HepG2 (cell line): ENCODE data around the gene STK39. TPM values are rescaled to one million over a fixed set of nuclear protein-coding genes. Genes with fewer than 3 reads are reported as not detected.

Source experiments
- ADNP ChIP-seq: sonication (generic); formaldehyde crosslinking; IDR thresholded peaks from 2 replicates; pipeline ENCODE4 v1.4.0; 2020; ENCODE audit warnings: missing genetic modification reagents
- BRD4 ChIP-seq: sonication (generic); formaldehyde crosslinking; IDR thresholded peaks from 2 replicates; pipeline ENCODE4 v1.4.0; 2020; ENCODE audit warnings: missing genetic modification reagents
- NFE2 ChIP-seq: sonication (generic); formaldehyde crosslinking; IDR thresholded peaks from 2 replicates; pipeline ENCODE4 v1.4.0; 2020; ENCODE audit warnings: missing genetic modification reagents
- NR2F6 ChIP-seq, 2 experiments: IDR thresholded peaks; 2 replicates each; pipeline ENCODE4 v1.6.1; 2016; ENCODE audit warnings: antibody characterized with exemption in 1 of 2, mild to moderate bottlenecking in 1 of 2
- RAD51 ChIP-seq: fragments of 450-650 bp; IDR thresholded peaks from 2 replicates; pipeline ENCODE4 v1.6.1; 2016; ENCODE audit warnings: borderline replicate concordance
- TEAD3 ChIP-seq: optimal IDR thresholded peaks from 2 replicates; pipeline ENCODE3; 2016; ENCODE audit warnings: borderline replicate concordance
- THAP11 ChIP-seq: IDR thresholded peaks from 2 replicates; pipeline ENCODE4 v1.6.1; 2016; ENCODE audit warnings: missing biosample characterization, missing genetic modification reagents
- ZNF335 ChIP-seq: sonication (generic); formaldehyde crosslinking; IDR thresholded peaks from 2 replicates; pipeline ENCODE4 v1.4.0; 2020; ENCODE audit warnings: missing genetic modification reagents
- polyA plus RNA-seq, 8 experiments: library from polyadenylated mRNA; depleted of rRNA in 3 of 8; stranded (reverse) in 7 of 8; unstranded in 1 of 8; fragments of >200 nt; fragmentation: Illumina TruSeq in 4 of 8; extraction: Trizol in 4 of 8; gene quantifications; 2 replicates each; pipeline versions ENCODE4 v1.2.1 to v1.2.3, GENCODE V29; 2011 to 2016; ENCODE audit warnings: low read depth in 4 of 8, missing spikeins in 1 of 8, mixed read lengths in 1 of 8; ENCODE audit not compliant: insufficient read depth in 1 of 8
- total RNA-seq, 5 experiments: library from RNA; depleted of rRNA; stranded (reverse); fragments of >200 nt; fragmentation: Illumina TruSeq; extraction: Trizol; gene quantifications; 2 replicates each; pipeline ENCODE4 v1.2.3, GENCODE V29; 2016; ENCODE audit warnings: low read depth in 1 of 5
- TF ChIP-seq, protein P1 (sequence below), 2 experiments: fragments of 450-650 bp in 1 of 2; sonication (generic) in 1 of 2; formaldehyde crosslinking in 1 of 2; IDR thresholded peaks; 2 replicates each; pipeline versions ENCODE4 v1.6.1 to v1.8.0; 2016 to 2022; ENCODE audit warnings: antibody characterized with exemption in 1 of 2, mild to moderate bottlenecking in 1 of 2, missing genetic modification reagents in 1 of 2
- TF ChIP-seq, protein P2 (sequence below): sonication (generic); formaldehyde crosslinking; IDR thresholded peaks from 2 replicates; pipeline ENCODE4 v1.5.0; 2020; ENCODE audit warnings: mild to moderate bottlenecking, missing genetic modification reagents
- TF ChIP-seq, protein P3 (sequence below): sonication (generic); formaldehyde crosslinking; IDR thresholded peaks from 2 replicates; pipeline ENCODE4 v1.4.0; 2020; ENCODE audit warnings: mild to moderate bottlenecking, missing genetic modification reagents, borderline replicate concordance

The STK39 gene
- total and polyA plus RNA-seq, 2 of the 13 experiments (the other 11 are each of a cell fraction or from before 2014, with no cell fraction given) = 27.3 to 38.4 TPM

DNA sequence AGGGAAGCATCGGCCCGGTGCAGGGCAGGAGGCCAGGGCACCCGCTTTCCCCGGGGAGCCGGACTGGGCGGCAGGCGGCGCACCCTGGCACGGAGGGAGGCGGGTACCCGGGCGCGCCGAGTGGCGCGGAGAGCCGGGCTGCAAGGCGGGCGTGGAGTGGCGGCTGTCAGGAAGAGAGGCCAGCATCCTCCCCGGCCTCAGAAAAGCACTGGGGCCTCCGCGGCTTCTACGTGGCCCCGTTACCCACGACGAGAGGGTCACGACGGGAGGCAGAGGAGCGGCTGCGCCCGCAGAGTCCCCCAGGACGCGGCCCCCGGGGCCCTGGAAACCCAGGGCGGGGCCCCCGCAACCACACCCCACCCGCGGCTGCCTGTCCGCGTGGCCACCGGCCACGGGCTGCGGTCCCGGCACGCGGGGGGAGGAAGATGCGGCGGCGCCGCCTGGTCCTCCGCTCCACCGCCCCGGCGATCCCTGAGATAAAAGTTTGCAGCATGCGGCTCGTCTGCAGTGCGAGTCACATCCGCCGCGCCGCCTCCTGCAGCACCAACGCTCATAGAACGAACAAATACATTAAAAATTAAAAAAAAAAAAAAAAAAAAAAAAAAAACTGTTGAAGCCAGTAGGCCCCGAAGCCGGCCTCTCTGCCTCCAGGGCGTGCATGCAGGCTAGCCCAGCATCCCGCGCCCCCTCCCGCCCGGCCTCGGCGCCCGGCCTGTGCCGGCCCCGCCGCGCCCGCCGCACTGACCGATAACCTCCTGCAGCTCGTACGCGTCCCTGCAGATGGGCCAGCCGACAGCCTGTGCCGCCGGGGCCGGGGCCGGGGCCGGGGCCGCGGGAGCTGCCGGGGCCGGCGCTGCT is 683 bp downstream of the STK39 start (continued):
- peak; percentile 46; the same call in 1 of the 2 replicates for TF ChIP-seq THAP11 (CRISPR knock-in tag)
- TF ChIP-seq BRD4 (CRISPR knock-in tag) = no peak
- TF ChIP-seq NR2F6 (IDR thresholded peaks at IDR 0.05) = no peak
- TF ChIP-seq NR2F6 (CRISPR knock-in tag; IDR thresholded peaks at IDR 0.05) = 0 out of 2 replicates have a peak, but pooled peaks have one; percentile 10
- TF ChIP-seq ADNP (CRISPR knock-in tag) = no peak
- TF ChIP-seq RAD51 = no peak
- TF ChIP-seq, protein P1, sequence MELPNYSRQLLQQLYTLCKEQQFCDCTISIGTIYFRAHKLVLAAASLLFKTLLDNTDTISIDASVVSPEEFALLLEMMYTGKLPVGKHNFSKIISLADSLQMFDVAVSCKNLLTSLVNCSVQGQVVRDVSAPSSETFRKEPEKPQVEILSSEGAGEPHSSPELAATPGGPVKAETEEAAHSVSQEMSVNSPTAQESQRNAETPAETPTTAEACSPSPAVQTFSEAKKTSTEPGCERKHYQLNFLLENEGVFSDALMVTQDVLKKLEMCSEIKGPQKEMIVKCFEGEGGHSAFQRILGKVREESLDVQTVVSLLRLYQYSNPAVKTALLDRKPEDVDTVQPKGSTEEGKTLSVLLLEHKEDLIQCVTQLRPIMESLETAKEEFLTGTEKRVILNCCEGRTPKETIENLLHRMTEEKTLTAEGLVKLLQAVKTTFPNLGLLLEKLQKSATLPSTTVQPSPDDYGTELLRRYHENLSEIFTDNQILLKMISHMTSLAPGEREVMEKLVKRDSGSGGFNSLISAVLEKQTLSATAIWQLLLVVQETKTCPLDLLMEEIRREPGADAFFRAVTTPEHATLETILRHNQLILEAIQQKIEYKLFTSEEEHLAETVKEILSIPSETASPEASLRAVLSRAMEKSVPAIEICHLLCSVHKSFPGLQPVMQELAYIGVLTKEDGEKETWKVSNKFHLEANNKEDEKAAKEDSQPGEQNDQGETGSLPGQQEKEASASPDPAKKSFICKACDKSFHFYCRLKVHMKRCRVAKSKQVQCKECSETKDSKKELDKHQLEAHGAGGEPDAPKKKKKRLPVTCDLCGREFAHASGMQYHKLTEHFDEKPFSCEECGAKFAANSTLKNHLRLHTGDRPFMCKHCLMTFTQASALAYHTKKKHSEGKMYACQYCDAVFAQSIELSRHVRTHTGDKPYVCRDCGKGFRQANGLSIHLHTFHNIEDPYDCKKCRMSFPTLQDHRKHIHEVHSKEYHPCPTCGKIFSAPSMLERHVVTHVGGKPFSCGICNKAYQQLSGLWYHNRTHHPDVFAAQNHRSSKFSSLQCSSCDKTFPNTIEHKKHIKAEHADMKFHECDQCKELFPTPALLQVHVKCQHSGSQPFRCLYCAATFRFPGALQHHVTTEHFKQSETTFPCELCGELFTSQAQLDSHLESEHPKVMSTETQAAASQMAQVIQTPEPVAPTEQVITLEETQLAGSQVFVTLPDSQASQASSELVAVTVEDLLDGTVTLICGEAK (IDR thresholded peaks at IDR 0.05) = 0 out of 2 replicates have a peak, but pooled peaks have one; percentile 8
- TF ChIP-seq, protein P1 (CRISPR knock-in tag; IDR thresholded peaks at IDR 0.05) = no peak
- no peak for TF ChIP-seq NFE2
- no peak for TF ChIP-seq ZNF335
- TF ChIP-seq TEAD3 (CRISPR knock-in tag) = peak; percentile 46
- TF ChIP-seq, protein P2, sequence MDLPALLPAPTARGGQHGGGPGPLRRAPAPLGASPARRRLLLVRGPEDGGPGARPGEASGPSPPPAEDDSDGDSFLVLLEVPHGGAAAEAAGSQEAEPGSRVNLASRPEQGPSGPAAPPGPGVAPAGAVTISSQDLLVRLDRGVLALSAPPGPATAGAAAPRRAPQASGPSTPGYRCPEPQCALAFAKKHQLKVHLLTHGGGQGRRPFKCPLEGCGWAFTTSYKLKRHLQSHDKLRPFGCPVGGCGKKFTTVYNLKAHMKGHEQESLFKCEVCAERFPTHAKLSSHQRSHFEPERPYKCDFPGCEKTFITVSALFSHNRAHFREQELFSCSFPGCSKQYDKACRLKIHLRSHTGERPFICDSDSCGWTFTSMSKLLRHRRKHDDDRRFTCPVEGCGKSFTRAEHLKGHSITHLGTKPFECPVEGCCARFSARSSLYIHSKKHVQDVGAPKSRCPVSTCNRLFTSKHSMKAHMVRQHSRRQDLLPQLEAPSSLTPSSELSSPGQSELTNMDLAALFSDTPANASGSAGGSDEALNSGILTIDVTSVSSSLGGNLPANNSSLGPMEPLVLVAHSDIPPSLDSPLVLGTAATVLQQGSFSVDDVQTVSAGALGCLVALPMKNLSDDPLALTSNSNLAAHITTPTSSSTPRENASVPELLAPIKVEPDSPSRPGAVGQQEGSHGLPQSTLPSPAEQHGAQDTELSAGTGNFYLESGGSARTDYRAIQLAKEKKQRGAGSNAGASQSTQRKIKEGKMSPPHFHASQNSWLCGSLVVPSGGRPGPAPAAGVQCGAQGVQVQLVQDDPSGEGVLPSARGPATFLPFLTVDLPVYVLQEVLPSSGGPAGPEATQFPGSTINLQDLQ (CRISPR knock-in tag) = peak; percentile 81; the same call in 1 of the 2 replicates
- TF ChIP-seq, protein P3, sequence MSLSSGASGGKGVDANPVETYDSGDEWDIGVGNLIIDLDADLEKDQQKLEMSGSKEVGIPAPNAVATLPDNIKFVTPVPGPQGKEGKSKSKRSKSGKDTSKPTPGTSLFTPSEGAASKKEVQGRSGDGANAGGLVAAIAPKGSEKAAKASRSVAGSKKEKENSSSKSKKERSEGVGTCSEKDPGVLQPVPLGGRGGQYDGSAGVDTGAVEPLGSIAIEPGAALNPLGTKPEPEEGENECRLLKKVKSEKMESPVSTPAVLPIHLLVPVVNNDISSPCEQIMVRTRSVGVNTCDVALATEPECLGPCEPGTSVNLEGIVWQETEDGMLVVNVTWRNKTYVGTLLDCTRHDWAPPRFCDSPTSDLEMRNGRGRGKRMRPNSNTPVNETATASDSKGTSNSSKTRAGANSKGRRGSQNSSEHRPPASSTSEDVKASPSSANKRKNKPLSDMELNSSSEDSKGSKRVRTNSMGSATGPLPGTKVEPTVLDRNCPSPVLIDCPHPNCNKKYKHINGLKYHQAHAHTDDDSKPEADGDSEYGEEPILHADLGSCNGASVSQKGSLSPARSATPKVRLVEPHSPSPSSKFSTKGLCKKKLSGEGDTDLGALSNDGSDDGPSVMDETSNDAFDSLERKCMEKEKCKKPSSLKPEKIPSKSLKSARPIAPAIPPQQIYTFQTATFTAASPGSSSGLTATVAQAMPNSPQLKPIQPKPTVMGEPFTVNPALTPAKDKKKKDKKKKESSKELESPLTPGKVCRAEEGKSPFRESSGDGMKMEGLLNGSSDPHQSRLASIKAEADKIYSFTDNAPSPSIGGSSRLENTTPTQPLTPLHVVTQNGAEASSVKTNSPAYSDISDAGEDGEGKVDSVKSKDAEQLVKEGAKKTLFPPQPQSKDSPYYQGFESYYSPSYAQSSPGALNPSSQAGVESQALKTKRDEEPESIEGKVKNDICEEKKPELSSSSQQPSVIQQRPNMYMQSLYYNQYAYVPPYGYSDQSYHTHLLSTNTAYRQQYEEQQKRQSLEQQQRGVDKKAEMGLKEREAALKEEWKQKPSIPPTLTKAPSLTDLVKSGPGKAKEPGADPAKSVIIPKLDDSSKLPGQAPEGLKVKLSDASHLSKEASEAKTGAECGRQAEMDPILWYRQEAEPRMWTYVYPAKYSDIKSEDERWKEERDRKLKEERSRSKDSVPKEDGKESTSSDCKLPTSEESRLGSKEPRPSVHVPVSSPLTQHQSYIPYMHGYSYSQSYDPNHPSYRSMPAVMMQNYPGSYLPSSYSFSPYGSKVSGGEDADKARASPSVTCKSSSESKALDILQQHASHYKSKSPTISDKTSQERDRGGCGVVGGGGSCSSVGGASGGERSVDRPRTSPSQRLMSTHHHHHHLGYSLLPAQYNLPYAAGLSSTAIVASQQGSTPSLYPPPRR (CRISPR knock-in tag) = no peak; the same call in 1 of the 2 replicates
